SK-N-SH treated with all-trans-retinoic acid at 6 μM for 48 hours (cell line): Measurements from ENCODE around the gene LGMN.

Experiments used
- ATAC-seq: fragments of 200-7000 bp; cut with Tn5 transposase; 3 replicates; pipeline ENCODE4 v1.9.1; 2020; ENCODE audit warnings: mild to moderate bottlenecking, moderate library complexity
- BACH2 ChIP-seq: fragments of 250-450 bp; sonication (Bioruptor Pico); IDR thresholded peaks from 2 replicates; pipeline ENCODE4 v1.9.0; 2021; ENCODE audit warnings: mild to moderate bottlenecking, borderline replicate concordance
- CSDC2 ChIP-seq: fragments of 250-450 bp; sonication (Bioruptor Pico); IDR thresholded peaks from 2 replicates; pipeline ENCODE4 v1.5.0; 2020; ENCODE audit warnings: mild to moderate bottlenecking, moderate library complexity
- CSRNP3 ChIP-seq: fragments of 250-450 bp; sonication (Bioruptor Pico); IDR thresholded peaks from 2 replicates; pipeline ENCODE4 v1.5.1; 2021; ENCODE audit warnings: mild to moderate bottlenecking, moderate library complexity
- ESRRG ChIP-seq: fragments of 250-450 bp; sonication (Bioruptor Pico); IDR thresholded peaks from 2 replicates; pipeline ENCODE4 v1.6.1; 2021; ENCODE audit warnings: mild to moderate bottlenecking
- GLIS3 ChIP-seq: fragments of 250-450 bp; sonication (Bioruptor Pico); IDR thresholded peaks from 2 replicates; pipeline ENCODE4 v1.5.0; 2020; ENCODE audit warnings: mild to moderate bottlenecking, moderate library complexity
- ISL1 ChIP-seq: fragments of 250-450 bp; sonication (Bioruptor Pico); IDR thresholded peaks from 2 replicates; pipeline ENCODE4 v2.1.2; 2022; ENCODE audit warnings: mild to moderate bottlenecking, moderate library complexity
- OSR1 ChIP-seq: fragments of 250-450 bp; sonication (Bioruptor Pico); IDR thresholded peaks from 2 replicates; pipeline ENCODE4 v1.8.0; 2022; ENCODE audit warnings: moderate library complexity, mild to moderate bottlenecking, inconsistent platforms
- PATZ1 ChIP-seq: fragments of 250-450 bp; sonication (Bioruptor Pico); IDR thresholded peaks from 2 replicates; pipeline ENCODE4 v1.8.0; 2020; ENCODE audit warnings: mild to moderate bottlenecking, moderate library complexity, borderline replicate concordance
- POU6F1 ChIP-seq: fragments of 250-450 bp; sonication (Bioruptor Pico); IDR thresholded peaks from 2 replicates; pipeline ENCODE4 v1.8.0; 2021; ENCODE audit warnings: low read depth, mild to moderate bottlenecking, moderate library complexity, borderline replicate concordance
- PPARA ChIP-seq: fragments of 250-450 bp; sonication (Bioruptor Pico); IDR thresholded peaks from 2 replicates; pipeline ENCODE4 v1.5.0; 2020; ENCODE audit warnings: mild to moderate bottlenecking, borderline replicate concordance
- RARB ChIP-seq: fragments of 250-450 bp; sonication (Bioruptor Pico); IDR thresholded peaks from 2 replicates; pipeline ENCODE4 v1.8.0; 2021; ENCODE audit warnings: mild to moderate bottlenecking, moderate library complexity
- TCF4 ChIP-seq: fragments of 250-450 bp; sonication (Bioruptor Pico); IDR thresholded peaks from 2 replicates; pipeline ENCODE4 v1.8.0; 2021; ENCODE audit warnings: mild to moderate bottlenecking, moderate library complexity, borderline replicate concordance
- TSHZ2 ChIP-seq: fragments of 250-450 bp; sonication (Bioruptor Pico); IDR thresholded peaks from 2 replicates; pipeline ENCODE4 v1.5.0; 2020; ENCODE audit warnings: mild to moderate bottlenecking, moderate library complexity
- ZC3H10 ChIP-seq: fragments of 250-450 bp; sonication (Bioruptor Pico); IDR thresholded peaks from 2 replicates; pipeline ENCODE4 v1.5.1; 2021; ENCODE audit warnings: mild to moderate bottlenecking, moderate library complexity
- ZFP3 ChIP-seq: fragments of 250-450 bp; sonication (Bioruptor Pico); IDR thresholded peaks from 2 replicates; pipeline ENCODE4 v1.5.0; 2020; ENCODE audit warnings: mild to moderate bottlenecking, moderate library complexity
- ZFP30 ChIP-seq: fragments of 450-650 bp; formaldehyde crosslinking; IDR thresholded peaks from 2 replicates; pipeline ENCODE4 v1.5.0; 2022; ENCODE audit warnings: mild to moderate bottlenecking, moderate library complexity
- ZNF565 ChIP-seq: fragments of 450-650 bp; formaldehyde crosslinking; conservative IDR thresholded peaks from 2 replicates; pipeline ENCODE4 v1.5.0; 2020; ENCODE audit warnings: low read depth, mild to moderate bottlenecking, moderate library complexity
- ZNF70 ChIP-seq: fragments of 450-650 bp; formaldehyde crosslinking; IDR thresholded peaks from 2 replicates; pipeline ENCODE4 v1.5.0; 2020; ENCODE audit warnings: mild to moderate bottlenecking, moderate library complexity
- ZNF8 ChIP-seq: fragments of 450-650 bp; formaldehyde crosslinking; IDR thresholded peaks from 2 replicates; pipeline ENCODE4 v1.5.0; 2020; ENCODE audit warnings: mild to moderate bottlenecking, moderate library complexity

Gene LGMN

GRCh38 chr14:92688434-92689375 lies 59.7 kb downstream of the LGMN start:
- no peak for TF ChIP-seq GLIS3
- no peak for TF ChIP-seq PPARA (CRISPR knock-in tag)
- no peak for TF ChIP-seq ZFP3
- no peak for TF ChIP-seq ESRRG (CRISPR knock-in tag)
- no peak for TF ChIP-seq POU6F1 (CRISPR knock-in tag)
- TF ChIP-seq ZNF8 (CRISPR knock-in tag) = no peak
- no peak for TF ChIP-seq PATZ1
- TF ChIP-seq RARB (CRISPR knock-in tag) = no peak
- no peak for TF ChIP-seq ZFP30 (CRISPR knock-in tag)
- TF ChIP-seq TCF4 = no peak
- TF ChIP-seq ZC3H10 (CRISPR knock-in tag) = no peak
- no peak for TF ChIP-seq ISL1 (CRISPR knock-in tag)
- no peak for TF ChIP-seq CSDC2 (CRISPR knock-in tag)
- no peak for TF ChIP-seq ZNF565
- no peak for TF ChIP-seq ZNF70 (CRISPR knock-in tag)
- no peak for TF ChIP-seq BACH2 (CRISPR knock-in tag)
- TF ChIP-seq TSHZ2 (CRISPR knock-in tag) = no peak
- no peak for ATAC-seq

GRCh38 chr14:92687681-92688433 lies 60.6 kb downstream of the LGMN start:
- TF ChIP-seq ZFP3 (0 out of 2 replicates have a peak, but pooled peaks have one; percentile 10), ZNF70 (CRISPR knock-in tag) (no peak)

GRCh38 chr14:92686900-92687427 lies 61.5 kb downstream of the LGMN start:
- peak; percentile 95 for ATAC-seq
- no peak for TF ChIP-seq CSRNP3 (CRISPR knock-in tag)
- TF ChIP-seq, all 23 proteins: peak for 0

More at GRCh38 chr14:92687681-92688433, 60.6 kb downstream of the LGMN start:
- no peak for ATAC-seq

- no peak; the same call in 1 of the 3 replicates for ATAC-seq
- no peak for TF ChIP-seq OSR1 (CRISPR knock-in tag)
- TF ChIP-seq ISL1 (CRISPR knock-in tag) = no peak
Observed at GRCh38 chr14:92686411-92686899, 62.0 kb downstream of the LGMN start.
